HepG2 (cell line): Measurements from ENCODE around the gene HOMEZ. TPM values are rescaled to one million over a fixed set of nuclear protein-coding genes. Genes with fewer than 3 reads are reported as not detected.

Experiments used
- GRHL1 ChIP-seq: sonication (generic); formaldehyde crosslinking; conservative IDR thresholded peaks from 2 replicates; pipeline ENCODE4 v1.8.0; 2022; ENCODE audit warnings: missing genetic modification reagents
- MXD3 ChIP-seq: IDR thresholded peaks from 2 replicates; pipeline ENCODE4 v1.6.1; 2016; ENCODE audit warnings: mild to moderate bottlenecking, missing biosample characterization, missing genetic modification reagents
- SOX5 ChIP-seq: IDR thresholded peaks from 2 replicates; pipeline ENCODE4 v1.6.1; 2016; ENCODE audit warnings: borderline replicate concordance
- SRSF9 ChIP-seq: fragments of 200-400 bp; formaldehyde crosslinking; IDR thresholded peaks from 2 replicates; pipeline ENCODE4 v1.6.1; 2018; ENCODE audit warnings: borderline replicate concordance, mild to moderate bottlenecking, low read depth, low read length; ENCODE audit not compliant: insufficient read depth, poor library complexity, severe bottlenecking
- TGIF2 ChIP-seq: IDR thresholded peaks from 2 replicates; pipeline ENCODE4 v1.6.1; 2016; ENCODE audit warnings: control low read depth, missing compliant biosample characterization
- ZHX2 ChIP-seq, 2 experiments: sonication (generic) in 1 of 2; formaldehyde crosslinking in 1 of 2; IDR thresholded peaks; 2 replicates each; pipeline versions ENCODE4 v1.6.1 to v1.9.0; 2014 to 2022; ENCODE audit warnings: antibody characterized with exemption in 1 of 2, borderline replicate concordance in 1 of 2, inconsistent platforms in 1 of 2, low read depth in 1 of 2, missing genetic modification reagents in 1 of 2
- ZNF224 ChIP-seq: sonication (generic); formaldehyde crosslinking; IDR thresholded peaks from 2 replicates; pipeline ENCODE4 v1.5.0; 2020; ENCODE audit warnings: mild to moderate bottlenecking, missing genetic modification reagents
- ZNF296 ChIP-seq: sonication (generic); formaldehyde crosslinking; conservative IDR thresholded peaks from 2 replicates; pipeline ENCODE4 v1.5.0; 2020; ENCODE audit warnings: mild to moderate bottlenecking, missing genetic modification reagents
- ZNF34 ChIP-seq: sonication (generic); formaldehyde crosslinking; IDR thresholded peaks from 2 replicates; pipeline ENCODE4 v1.4.0; 2020; ENCODE audit warnings: mild to moderate bottlenecking, missing genetic modification reagents, borderline replicate concordance
- ZNF703 ChIP-seq: sonication (generic); formaldehyde crosslinking; IDR thresholded peaks from 2 replicates; pipeline ENCODE4 v1.5.1; 2020; ENCODE audit warnings: missing genetic modification reagents, mild to moderate bottlenecking, moderate library complexity, borderline replicate concordance
- ZNF709 ChIP-seq: sonication (generic); formaldehyde crosslinking; IDR thresholded peaks from 2 replicates; pipeline ENCODE4 v1.5.0; 2020; ENCODE audit warnings: mild to moderate bottlenecking, missing genetic modification reagents
- polyA plus RNA-seq, 8 experiments: library from polyadenylated mRNA; depleted of rRNA in 3 of 8; stranded (reverse) in 7 of 8; unstranded in 1 of 8; fragments of >200 nt; fragmentation: Illumina TruSeq in 4 of 8; extraction: Trizol in 4 of 8; gene quantifications; 2 replicates each; pipeline versions ENCODE4 v1.2.1 to v1.2.3, GENCODE V29; 2011 to 2016; ENCODE audit warnings: low read depth in 4 of 8, missing spikeins in 1 of 8, mixed read lengths in 1 of 8; ENCODE audit not compliant: insufficient read depth in 1 of 8
- total RNA-seq, 5 experiments: library from RNA; depleted of rRNA; stranded (reverse); fragments of >200 nt; fragmentation: Illumina TruSeq; extraction: Trizol; gene quantifications; 2 replicates each; pipeline ENCODE4 v1.2.3, GENCODE V29; 2016; ENCODE audit warnings: low read depth in 1 of 5
- TF ChIP-seq, protein P1 (sequence below): sonication (generic); formaldehyde crosslinking; IDR thresholded peaks from 2 replicates; pipeline ENCODE4 v1.9.0; 2021; ENCODE audit warnings: missing genetic modification reagents, borderline replicate concordance
- TF ChIP-seq, protein P2 (sequence below): fragments of 450-650 bp; IDR thresholded peaks from 2 replicates; pipeline ENCODE4 v1.6.1; 2017
- TF ChIP-seq, protein P3 (sequence below): sonication (generic); formaldehyde crosslinking; IDR thresholded peaks from 2 replicates; pipeline ENCODE4 v1.8.0; 2022; ENCODE audit warnings: mild to moderate bottlenecking, missing genetic modification reagents, borderline replicate concordance

The HOMEZ gene
- total and polyA plus RNA-seq, 2 of the 13 experiments (the other 11 are each of a cell fraction or from before 2014, with no cell fraction given): 14.5 to 31.8 TPM

DNA sequence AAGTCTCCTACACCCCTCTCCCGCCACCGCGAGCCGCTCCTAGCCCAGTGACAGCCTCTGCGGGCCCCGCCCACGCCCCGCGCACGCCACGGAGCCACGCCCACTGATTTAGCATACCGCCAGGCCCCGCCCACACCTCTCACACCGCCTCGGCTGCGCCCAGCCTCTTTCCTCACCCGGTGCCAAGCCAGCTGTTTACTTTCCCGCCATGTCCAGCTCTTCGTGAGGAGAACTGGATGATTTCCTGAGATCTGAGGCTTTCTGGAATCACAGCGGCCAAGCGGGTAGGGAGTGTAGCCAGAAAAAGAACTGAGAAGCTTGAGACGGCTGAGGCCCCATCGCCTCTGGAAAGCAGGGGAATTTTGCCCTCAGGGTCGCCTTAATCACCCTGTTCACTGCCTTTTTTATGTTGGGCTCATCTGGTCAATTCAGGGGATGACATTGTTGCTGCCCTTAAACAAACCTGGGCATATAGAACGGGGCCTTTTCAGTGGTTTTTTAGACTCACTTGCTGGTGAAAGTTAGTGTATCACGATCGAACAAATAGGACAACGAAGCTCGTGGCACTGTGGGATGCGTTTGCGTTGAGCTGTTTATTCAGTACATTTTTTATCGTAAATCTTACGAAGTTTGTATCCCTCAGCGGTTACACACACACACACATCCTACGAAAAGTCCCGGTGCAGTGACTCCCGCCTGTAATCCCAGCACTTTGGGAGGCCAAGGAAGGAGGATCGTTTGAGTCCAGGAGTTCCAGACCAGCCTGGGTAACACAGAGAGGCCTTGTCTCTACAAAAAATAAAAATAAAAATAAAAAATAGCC lies 47.9 kb downstream of the HOMEZ start, which contains the start of gene RNF212B (continued):
- no peak for TF ChIP-seq GRHL1 (CRISPR knock-in tag)
- TF ChIP-seq, protein P1, sequence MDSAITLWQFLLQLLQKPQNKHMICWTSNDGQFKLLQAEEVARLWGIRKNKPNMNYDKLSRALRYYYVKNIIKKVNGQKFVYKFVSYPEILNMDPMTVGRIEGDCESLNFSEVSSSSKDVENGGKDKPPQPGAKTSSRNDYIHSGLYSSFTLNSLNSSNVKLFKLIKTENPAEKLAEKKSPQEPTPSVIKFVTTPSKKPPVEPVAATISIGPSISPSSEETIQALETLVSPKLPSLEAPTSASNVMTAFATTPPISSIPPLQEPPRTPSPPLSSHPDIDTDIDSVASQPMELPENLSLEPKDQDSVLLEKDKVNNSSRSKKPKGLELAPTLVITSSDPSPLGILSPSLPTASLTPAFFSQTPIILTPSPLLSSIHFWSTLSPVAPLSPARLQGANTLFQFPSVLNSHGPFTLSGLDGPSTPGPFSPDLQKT: no peak
- no peak for TF ChIP-seq ZNF703 (CRISPR knock-in tag)
- 0 out of 2 replicates have a peak, but pooled peaks have one; percentile 21 for TF ChIP-seq ZNF709 (CRISPR knock-in tag)
- 0 out of 2 replicates have a peak, but pooled peaks have one; percentile 49 for TF ChIP-seq ZHX2 (IDR thresholded peaks at IDR 0.05; ENCODE audit: low read depth)
- TF ChIP-seq ZHX2 (CRISPR knock-in tag; IDR thresholded peaks at IDR 0.05; ENCODE audit: borderline replicate concordance): no peak
- TF ChIP-seq SOX5 (CRISPR knock-in tag): 0 out of 2 replicates have a peak, but pooled peaks have one; percentile 14
- TF ChIP-seq, protein P2, sequence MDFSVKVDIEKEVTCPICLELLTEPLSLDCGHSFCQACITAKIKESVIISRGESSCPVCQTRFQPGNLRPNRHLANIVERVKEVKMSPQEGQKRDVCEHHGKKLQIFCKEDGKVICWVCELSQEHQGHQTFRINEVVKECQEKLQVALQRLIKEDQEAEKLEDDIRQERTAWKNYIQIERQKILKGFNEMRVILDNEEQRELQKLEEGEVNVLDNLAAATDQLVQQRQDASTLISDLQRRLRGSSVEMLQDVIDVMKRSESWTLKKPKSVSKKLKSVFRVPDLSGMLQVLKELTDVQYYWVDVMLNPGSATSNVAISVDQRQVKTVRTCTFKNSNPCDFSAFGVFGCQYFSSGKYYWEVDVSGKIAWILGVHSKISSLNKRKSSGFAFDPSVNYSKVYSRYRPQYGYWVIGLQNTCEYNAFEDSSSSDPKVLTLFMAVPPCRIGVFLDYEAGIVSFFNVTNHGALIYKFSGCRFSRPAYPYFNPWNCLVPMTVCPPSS: no peak
- no peak for TF ChIP-seq MXD3 (CRISPR knock-in tag)
- peak; percentile 93 for TF ChIP-seq ZNF34
- TF ChIP-seq ZNF224 (CRISPR knock-in tag): 0 out of 2 replicates have a peak, but pooled peaks have one; percentile 62
- TF ChIP-seq, protein P3, sequence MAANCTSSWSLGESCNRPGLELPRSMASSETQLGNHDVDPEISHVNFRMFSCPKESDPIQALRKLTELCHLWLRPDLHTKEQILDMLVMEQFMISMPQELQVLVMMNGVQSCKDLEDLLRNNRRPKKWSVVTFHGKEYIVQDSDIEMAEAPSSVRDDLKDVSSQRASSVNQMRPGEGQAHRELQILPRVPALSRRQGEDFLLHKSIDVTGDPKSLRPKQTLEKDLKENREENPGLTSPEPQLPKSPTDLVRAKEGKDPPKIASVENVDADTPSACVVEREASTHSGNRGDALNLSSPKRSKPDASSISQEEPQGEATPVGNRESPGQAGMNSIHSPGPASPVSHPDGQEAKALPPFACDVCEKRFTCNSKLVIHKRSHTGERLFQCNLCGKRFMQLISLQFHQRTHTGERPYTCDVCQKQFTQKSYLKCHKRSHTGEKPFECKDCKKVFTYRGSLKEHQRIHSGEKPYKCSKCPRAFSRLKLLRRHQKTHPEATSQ (CRISPR knock-in tag): no peak
- TF ChIP-seq TGIF2 (CRISPR knock-in tag): no peak
- no peak for TF ChIP-seq ZNF296 (CRISPR knock-in tag)
- no peak for TF ChIP-seq SRSF9
